H9 (cell line): ENCODE measurements around the gene WNT10A. TPM values are rescaled to one million over a fixed set of nuclear protein-coding genes. Genes with fewer than 3 reads are reported as not detected.

ENCODE experiments used
- DNase-seq: peaks from one replicate; pipeline ENCODE4 v3.0.0-alpha.2; 2017
- H2AFZ ChIP-seq: one replicate; pipeline ENCODE4 v1.6.1; 2013; ENCODE audit warnings: mild to moderate bottlenecking, low read length, control low read depth, moderate library complexity
- H2AK5ac ChIP-seq: 2 replicates; pipeline ENCODE4 v1.6.1; 2013; ENCODE audit warnings: low read length, control low read depth, mixed read lengths; ENCODE audit not compliant: insufficient read length
- H2BK120ac ChIP-seq: one replicate; pipeline ENCODE4 v1.6.1; 2013; ENCODE audit warnings: low read depth, mild to moderate bottlenecking, low read length, control low read depth, inconsistent platforms; ENCODE audit not compliant: poor library complexity, severe bottlenecking
- H2BK12ac ChIP-seq: 2 replicates; pipeline ENCODE4 v1.6.1; 2013; ENCODE audit warnings: low read length, control low read depth, mixed read lengths, low read depth; ENCODE audit not compliant: insufficient read length
- H2BK15ac ChIP-seq: 2 replicates; pipeline ENCODE4 v1.6.1; 2013; ENCODE audit warnings: low read depth, low read length, control low read depth
- H2BK20ac ChIP-seq: one replicate; pipeline ENCODE4 v1.6.1; 2013; ENCODE audit warnings: low read depth, mild to moderate bottlenecking, low read length, control low read depth, inconsistent platforms; ENCODE audit not compliant: poor library complexity, severe bottlenecking
- H2BK5ac ChIP-seq: 2 replicates; pipeline ENCODE4 v1.6.1; 2013; ENCODE audit warnings: low read length, control low read depth, mixed read lengths; ENCODE audit not compliant: insufficient read length
- H3K14ac ChIP-seq: 2 replicates; pipeline ENCODE4 v1.6.1; 2013; ENCODE audit warnings: low read length, control low read depth; ENCODE audit not compliant: insufficient read depth
- H3K18ac ChIP-seq: 2 replicates; pipeline ENCODE4 v1.6.1; 2013; ENCODE audit warnings: low read depth, mild to moderate bottlenecking, mixed read lengths, low read length, control low read depth; ENCODE audit not compliant: insufficient read length
- H3K23ac ChIP-seq: 2 replicates; pipeline ENCODE4 v1.6.1; 2013; ENCODE audit warnings: low read length, control low read depth, mixed read lengths, low read depth; ENCODE audit not compliant: insufficient read length
- H3K23me2 ChIP-seq: 2 replicates; pipeline ENCODE4 v1.6.1; 2013; ENCODE audit warnings: low read depth, mild to moderate bottlenecking, mixed read lengths, low read length, control low read depth; ENCODE audit not compliant: insufficient read length, poor library complexity, severe bottlenecking
- H3K27ac ChIP-seq: 2 replicates; pipeline ENCODE4 v1.5.1; 2013; ENCODE audit warnings: low read length, control low read depth, mixed read lengths, low read depth; ENCODE audit not compliant: insufficient read length
- H3K27me3 ChIP-seq: 2 replicates; pipeline ENCODE4 v1.6.1; 2013; ENCODE audit warnings: low read length, control low read depth, inconsistent platforms; ENCODE audit not compliant: insufficient read depth
- H3K4ac ChIP-seq: 2 replicates; pipeline ENCODE4 v1.6.1; 2013; ENCODE audit warnings: low read depth, mild to moderate bottlenecking, control low read depth, inconsistent platforms, low read length, moderate library complexity
- H3K4me1 ChIP-seq: 2 replicates; pipeline ENCODE4 v1.6.1; 2013; ENCODE audit warnings: low read length, control low read depth, inconsistent platforms; ENCODE audit not compliant: insufficient read depth
- H3K4me2 ChIP-seq: 2 replicates; pipeline ENCODE4 v1.6.1; 2013; ENCODE audit warnings: low read length, control low read depth, mixed read lengths; ENCODE audit not compliant: insufficient read length, insufficient read depth
- H3K56ac ChIP-seq: 2 replicates; pipeline ENCODE4 v1.6.1; 2013; ENCODE audit warnings: low read depth, mild to moderate bottlenecking, mixed read lengths, low read length, control low read depth; ENCODE audit not compliant: insufficient read length
- H3K79me1 ChIP-seq: 2 replicates; pipeline ENCODE4 v1.6.1; 2013; ENCODE audit warnings: low read depth, mild to moderate bottlenecking, moderate library complexity, low read length, control low read depth, inconsistent platforms; ENCODE audit not compliant: insufficient read depth, poor library complexity, severe bottlenecking
- H3K79me2 ChIP-seq: 2 replicates; pipeline ENCODE4 v1.6.1; 2013; ENCODE audit warnings: low read length, control low read depth, inconsistent platforms; ENCODE audit not compliant: insufficient read depth
- H3K9ac ChIP-seq: 2 replicates; pipeline ENCODE4 v1.6.1; 2013; ENCODE audit warnings: low read length, control low read depth, mixed read lengths; ENCODE audit not compliant: insufficient read length; ENCODE audit errors: extremely low read depth
- H3K9me3 ChIP-seq: one replicate; pipeline ENCODE4 v1.6.1; 2013; ENCODE audit warnings: low read depth, low read length, inconsistent platforms; ENCODE audit not compliant: control insufficient read depth
- H3T11ph ChIP-seq: one replicate; pipeline ENCODE4 v1.6.1; 2013; ENCODE audit warnings: mild to moderate bottlenecking, low read length, control low read depth, inconsistent platforms
- H4K20me1 ChIP-seq: one replicate; pipeline ENCODE4 v1.6.1; 2013; ENCODE audit not compliant: control insufficient read depth, insufficient read length, insufficient read depth
- H4K5ac ChIP-seq: 2 replicates; pipeline ENCODE4 v1.6.1; 2013; ENCODE audit warnings: low read depth, mild to moderate bottlenecking, mixed read lengths, low read length, control low read depth; ENCODE audit not compliant: insufficient read length
- H4K8ac ChIP-seq: replicated peaks from 2 replicates; pipeline ENCODE4 v1.6.1; 2013; ENCODE audit warnings: low read length, control low read depth, mixed read lengths, low read depth; ENCODE audit not compliant: insufficient read length
- H4K91ac ChIP-seq: 2 replicates; pipeline ENCODE4 v1.6.1; 2013; ENCODE audit warnings: low read depth, mild to moderate bottlenecking, moderate library complexity, mixed read lengths, low read length, control low read depth; ENCODE audit not compliant: insufficient read length
- H3K27ac Mint-ChIP-seq, 3 experiments: 2 replicates in 2 of 3; 3 replicates in 1 of 3; pipeline ENCODE4 v1.8.0; 2020 to 2021; ENCODE audit warnings: mixed read lengths in 3 of 3, mild to moderate bottlenecking in 1 of 3, moderate library complexity in 1 of 3
- H3K27me3 Mint-ChIP-seq: 2 replicates; pipeline ENCODE4 v1.8.0; 2021; ENCODE audit warnings: low read depth, mild to moderate bottlenecking, moderate library complexity, mixed read lengths
- H3K36me3 Mint-ChIP-seq, 3 experiments: 2 replicates in 2 of 3; 3 replicates in 1 of 3; pipeline ENCODE4 v1.8.0; 2020 to 2021; ENCODE audit warnings: low read depth in 3 of 3, mixed read lengths in 3 of 3; ENCODE audit not compliant: insufficient read depth in 1 of 3
- H3K4me1 Mint-ChIP-seq, 2 experiments: 2 replicates each; pipeline ENCODE4 v1.8.0; 2020; ENCODE audit warnings: mixed read lengths in 2 of 2
- H3K4me3 Mint-ChIP-seq, 2 experiments: 2 replicates in 1 of 2; 3 replicates in 1 of 2; pipeline ENCODE4 v1.8.0; 2020 to 2021; ENCODE audit warnings: mild to moderate bottlenecking in 2 of 2, mixed read lengths in 2 of 2, moderate library complexity in 1 of 2
- H3K9me3 Mint-ChIP-seq, 2 experiments: 2 replicates in 1 of 2; 3 replicates in 1 of 2; pipeline ENCODE4 v1.8.0; 2020; ENCODE audit warnings: mild to moderate bottlenecking in 2 of 2, mixed read lengths in 2 of 2, moderate library complexity in 1 of 2
- WGBS: extraction: QIAGEN DNeasy Blood & Tissue Kit; methylation state at CpG from one replicate; pipeline ENCODE4 v1.1.7; 2013; ENCODE audit warnings: missing lambda C conversion rate, low lambda C conversion rate, mixed read lengths; ENCODE audit not compliant: insufficient read length; ENCODE audit errors: extremely low coverage; 5-methylcytosine and 5-hydroxymethylcytosine counted together
- total RNA-seq: library from RNA; stranded (reverse); gene quantifications from 2 replicates; pipeline ENCODE4 v1.2.1, GENCODE V29; 2021
- TF ChIP-seq, protein P1 (sequence below): fragments of 200-600 bp; sonication (generic); conservative IDR thresholded peaks from 3 replicates; pipeline ENCODE4 v1.8.0; 2021; ENCODE audit warnings: antibody characterized with exemption, mild to moderate bottlenecking

The WNT10A gene
- total RNA-seq, 1 experiment from 2014 or later = not detected

DNA sequence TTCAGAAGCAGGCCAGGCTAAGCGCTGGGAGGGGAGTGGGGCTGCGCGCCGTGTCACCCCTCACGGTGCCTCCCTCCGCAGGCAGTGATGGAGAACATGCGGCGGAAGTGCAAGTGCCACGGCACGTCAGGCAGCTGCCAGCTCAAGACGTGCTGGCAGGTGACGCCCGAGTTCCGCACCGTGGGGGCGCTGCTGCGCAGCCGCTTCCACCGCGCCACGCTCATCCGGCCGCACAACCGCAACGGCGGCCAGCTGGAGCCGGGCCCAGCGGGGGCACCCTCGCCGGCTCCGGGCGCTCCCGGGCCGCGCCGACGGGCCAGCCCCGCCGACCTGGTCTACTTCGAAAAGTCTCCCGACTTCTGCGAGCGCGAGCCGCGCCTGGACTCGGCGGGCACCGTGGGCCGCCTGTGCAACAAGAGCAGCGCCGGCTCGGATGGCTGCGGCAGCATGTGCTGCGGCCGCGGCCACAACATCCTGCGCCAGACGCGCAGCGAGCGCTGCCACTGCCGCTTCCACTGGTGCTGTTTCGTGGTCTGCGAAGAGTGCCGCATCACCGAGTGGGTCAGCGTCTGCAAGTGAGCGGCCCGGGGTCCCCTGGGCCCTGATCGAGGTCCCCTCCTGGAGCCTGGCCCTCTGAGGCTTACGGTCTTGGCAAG, 12.2 kb downstream of the WNT10A start:
- H3K36me3 Mint-ChIP-seq = no peaks in the 10 kb centered on the region; a peak in 1 of 7 replicates

More for the DNA sequence above, 12.2 kb downstream of the WNT10A start:
- peaks cover 17 to 38% of the 10 kb centered on the region in 2 experiments for H3K4me1 Mint-ChIP-seq
- peak overlapping the region; percentile 42 for H3K4me2 ChIP-seq
- H3K79me1 ChIP-seq = no peaks in the 10 kb centered on the region
- H2AK5ac ChIP-seq = no peak overlapping the region
- H3K27ac ChIP-seq = no peak overlapping the region
- peak; percentile 81 for DNase-seq
- no peaks in the 10 kb centered on the region for H3K9me3 ChIP-seq
- peaks cover 5% of the 10 kb centered on the region for H3K23me2 ChIP-seq
- H3K9me3 Mint-ChIP-seq = peaks cover 0 to 2% of the 10 kb centered on the region in 2 experiments; a peak in 1 of 5 replicates
- peaks cover 98% of the 10 kb centered on the region for H3K27me3 Mint-ChIP-seq
- H3K27ac Mint-ChIP-seq = no peak overlapping the region
- no peak overlapping the region for H2BK15ac ChIP-seq
- no peak overlapping the region for H2BK5ac ChIP-seq
- no peak overlapping the region for H4K8ac ChIP-seq
- H3K27me3 ChIP-seq = peaks cover 85% of the 10 kb centered on the region
- H4K20me1 ChIP-seq = no peaks in the 10 kb centered on the region
- no peak overlapping the region for H3K56ac ChIP-seq
- WGBS = no CpG with 5 or more reads among the region's 72 CpGs
- H2BK12ac ChIP-seq = no peak overlapping the region
- H3K4me3 Mint-ChIP-seq = peak overlapping the region; percentile 44 to 72
- no peak overlapping the region for H3K18ac ChIP-seq
- TF ChIP-seq, protein P1, sequence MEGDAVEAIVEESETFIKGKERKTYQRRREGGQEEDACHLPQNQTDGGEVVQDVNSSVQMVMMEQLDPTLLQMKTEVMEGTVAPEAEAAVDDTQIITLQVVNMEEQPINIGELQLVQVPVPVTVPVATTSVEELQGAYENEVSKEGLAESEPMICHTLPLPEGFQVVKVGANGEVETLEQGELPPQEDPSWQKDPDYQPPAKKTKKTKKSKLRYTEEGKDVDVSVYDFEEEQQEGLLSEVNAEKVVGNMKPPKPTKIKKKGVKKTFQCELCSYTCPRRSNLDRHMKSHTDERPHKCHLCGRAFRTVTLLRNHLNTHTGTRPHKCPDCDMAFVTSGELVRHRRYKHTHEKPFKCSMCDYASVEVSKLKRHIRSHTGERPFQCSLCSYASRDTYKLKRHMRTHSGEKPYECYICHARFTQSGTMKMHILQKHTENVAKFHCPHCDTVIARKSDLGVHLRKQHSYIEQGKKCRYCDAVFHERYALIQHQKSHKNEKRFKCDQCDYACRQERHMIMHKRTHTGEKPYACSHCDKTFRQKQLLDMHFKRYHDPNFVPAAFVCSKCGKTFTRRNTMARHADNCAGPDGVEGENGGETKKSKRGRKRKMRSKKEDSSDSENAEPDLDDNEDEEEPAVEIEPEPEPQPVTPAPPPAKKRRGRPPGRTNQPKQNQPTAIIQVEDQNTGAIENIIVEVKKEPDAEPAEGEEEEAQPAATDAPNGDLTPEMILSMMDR = peak; percentile 67
- H2BK120ac ChIP-seq = no peak overlapping the region
- no peak overlapping the region for H3T11ph ChIP-seq
- H4K5ac ChIP-seq = no peak overlapping the region
- H3K9ac ChIP-seq = no peak overlapping the region
- H3K4me1 ChIP-seq = peaks cover 3% of the 10 kb centered on the region; the same call in 1 of the 2 replicates
- no peak overlapping the region for H3K4ac ChIP-seq
- H4K91ac ChIP-seq = no peak overlapping the region
- H2AFZ ChIP-seq = no peak overlapping the region
- H3K14ac ChIP-seq = no peak overlapping the region
- H3K79me2 ChIP-seq = no peaks in the 10 kb centered on the region
- no peak overlapping the region for H3K23ac ChIP-seq
- H2BK20ac ChIP-seq = no peak overlapping the region
